Measurements from ENCODE around the gene KLHL29. TPM values are rescaled to one million over a fixed set of nuclear protein-coding genes. Genes with fewer than 3 reads are reported as not detected.

Gene KLHL29
- total RNA-seq, 2 donors from 2014 or later, result 2.0 to 2.9 TPM

GRCh38 chr2:23621616-23622015 is 236.6 kb downstream of the KLHL29 start:
- Histone ChIP-seq H3K4me1 (no peaks in the 10 kb centered on the region), H3K9me3 (no peaks in the 10 kb centered on the region), H3K36me3 (no peaks in the 10 kb centered on the region), H3K27me3 (no peaks in the 10 kb centered on the region), H3K27ac (no peak overlapping the region), H3K4me3 (no peak overlapping the region), H3K9ac (ENCODE audit: low read depth in 2 of 2, low read length in 2 of 2) (no peak overlapping the region)
- intact Hi-C loops (cut with DNase I), result no loop called here
- no peak for TF ChIP-seq CTCF (IDR thresholded peaks at IDR 0.05)
- no peak for DNase-seq

- no peaks in the 10 kb centered on the region for H3K36me3 ChIP-seq
- no peaks in the 10 kb centered on the region for H3K4me1 ChIP-seq
- no peak for TF ChIP-seq CTCF (IDR thresholded peaks at IDR 0.05)
- no peaks in the 10 kb centered on the region for H3K9me3 ChIP-seq
- no peak overlapping the region for H3K9ac ChIP-seq (ENCODE audit: low read depth in 2 of 2, low read length in 2 of 2)
- no peak overlapping the region for H3K27ac ChIP-seq
- H3K27me3 ChIP-seq, result no peaks in the 10 kb centered on the region
- no peak overlapping the region for H3K4me3 ChIP-seq
- no peak for DNase-seq
- intact Hi-C loops (cut with DNase I), result no loop called here
Observed at GRCh38 chr2:23622466-23622865, 237.5 kb downstream of the KLHL29 start.

GRCh38 chr2:23622966-23623675 is 238.1 kb downstream of the KLHL29 start:
- Histone ChIP-seq H3K9me3 (no peaks in the 10 kb centered on the region), H3K36me3 (no peaks in the 10 kb centered on the region), H3K4me3 (no peak overlapping the region), H3K27me3 (no peaks in the 10 kb centered on the region), H3K27ac (no peak overlapping the region), H3K9ac (ENCODE audit: low read depth in 2 of 2, low read length in 2 of 2) (no peak overlapping the region), H3K4me1 (no peaks in the 10 kb centered on the region)
- intact Hi-C loops (cut with DNase I), result no loop called here
- no peak for DNase-seq
- no peak for TF ChIP-seq CTCF (IDR thresholded peaks at IDR 0.05)

- no peaks in the 10 kb centered on the region for H3K4me1 ChIP-seq
- peak; percentile 39 for DNase-seq
- intact Hi-C loops (cut with DNase I), result no loop called here
- H3K36me3 ChIP-seq, result no peaks in the 10 kb centered on the region
- no peaks in the 10 kb centered on the region for H3K27me3 ChIP-seq
- no peak overlapping the region for H3K4me3 ChIP-seq
- peak; percentile 9 for TF ChIP-seq CTCF (IDR thresholded peaks at IDR 0.05)
- no peak overlapping the region for H3K27ac ChIP-seq
- H3K9me3 ChIP-seq, result no peaks in the 10 kb centered on the region
- no peak overlapping the region for H3K9ac ChIP-seq (ENCODE audit: low read depth in 2 of 2, low read length in 2 of 2)
Observed at GRCh38 chr2:23624378-23624777, 239.4 kb downstream of the KLHL29 start.

GRCh38 chr2:23624915-23625314 is 239.9 kb downstream of the KLHL29 start:
- no peaks in the 10 kb centered on the region for H3K4me1 ChIP-seq
- intact Hi-C loops (cut with DNase I), result no loop called here
- TF ChIP-seq CTCF (IDR thresholded peaks at IDR 0.05), result no peak

More at GRCh38 chr2:23624915-23625314, 239.9 kb downstream of the KLHL29 start:
- Histone ChIP-seq H3K9ac (ENCODE audit: low read depth in 2 of 2, low read length in 2 of 2) (no peak overlapping the region), H3K9me3 (no peaks in the 10 kb centered on the region), H3K27ac (no peak overlapping the region), H3K27me3 (no peaks in the 10 kb centered on the region), H3K4me3 (no peak overlapping the region), H3K36me3 (no peaks in the 10 kb centered on the region)
- no peak for DNase-seq

All from colonic mucosa (tissue), 4 donors.